H9 (cell line): Measurements from ENCODE around the gene CEP131. TPM values are rescaled to one million over a fixed set of nuclear protein-coding genes. Genes with fewer than 3 reads are reported as not detected.

Experiments used
- DNase-seq: peaks from one replicate; pipeline ENCODE4 v3.0.0-alpha.2; 2017
- H2AFZ ChIP-seq: one replicate; pipeline ENCODE4 v1.6.1; 2013; ENCODE audit warnings: mild to moderate bottlenecking, low read length, control low read depth, moderate library complexity
- H2AK5ac ChIP-seq: 2 replicates; pipeline ENCODE4 v1.6.1; 2013; ENCODE audit warnings: low read length, control low read depth, mixed read lengths; ENCODE audit not compliant: insufficient read length
- H2BK120ac ChIP-seq: one replicate; pipeline ENCODE4 v1.6.1; 2013; ENCODE audit warnings: low read depth, mild to moderate bottlenecking, low read length, control low read depth, inconsistent platforms; ENCODE audit not compliant: poor library complexity, severe bottlenecking
- H2BK12ac ChIP-seq: 2 replicates; pipeline ENCODE4 v1.6.1; 2013; ENCODE audit warnings: low read length, control low read depth, mixed read lengths, low read depth; ENCODE audit not compliant: insufficient read length
- H2BK15ac ChIP-seq: 2 replicates; pipeline ENCODE4 v1.6.1; 2013; ENCODE audit warnings: low read depth, low read length, control low read depth
- H2BK20ac ChIP-seq: one replicate; pipeline ENCODE4 v1.6.1; 2013; ENCODE audit warnings: low read depth, mild to moderate bottlenecking, low read length, control low read depth, inconsistent platforms; ENCODE audit not compliant: poor library complexity, severe bottlenecking
- H2BK5ac ChIP-seq: 2 replicates; pipeline ENCODE4 v1.6.1; 2013; ENCODE audit warnings: low read length, control low read depth, mixed read lengths; ENCODE audit not compliant: insufficient read length
- H3K14ac ChIP-seq: 2 replicates; pipeline ENCODE4 v1.6.1; 2013; ENCODE audit warnings: low read length, control low read depth; ENCODE audit not compliant: insufficient read depth
- H3K18ac ChIP-seq: 2 replicates; pipeline ENCODE4 v1.6.1; 2013; ENCODE audit warnings: low read depth, mild to moderate bottlenecking, mixed read lengths, low read length, control low read depth; ENCODE audit not compliant: insufficient read length
- H3K23ac ChIP-seq: 2 replicates; pipeline ENCODE4 v1.6.1; 2013; ENCODE audit warnings: low read length, control low read depth, mixed read lengths, low read depth; ENCODE audit not compliant: insufficient read length
- H3K23me2 ChIP-seq: 2 replicates; pipeline ENCODE4 v1.6.1; 2013; ENCODE audit warnings: low read depth, mild to moderate bottlenecking, mixed read lengths, low read length, control low read depth; ENCODE audit not compliant: insufficient read length, poor library complexity, severe bottlenecking
- H3K27ac ChIP-seq: 2 replicates; pipeline ENCODE4 v1.5.1; 2013; ENCODE audit warnings: low read length, control low read depth, mixed read lengths, low read depth; ENCODE audit not compliant: insufficient read length
- H3K27me3 ChIP-seq: 2 replicates; pipeline ENCODE4 v1.6.1; 2013; ENCODE audit warnings: low read length, control low read depth, inconsistent platforms; ENCODE audit not compliant: insufficient read depth
- H3K4ac ChIP-seq: 2 replicates; pipeline ENCODE4 v1.6.1; 2013; ENCODE audit warnings: low read depth, mild to moderate bottlenecking, control low read depth, inconsistent platforms, low read length, moderate library complexity
- H3K4me1 ChIP-seq: 2 replicates; pipeline ENCODE4 v1.6.1; 2013; ENCODE audit warnings: low read length, control low read depth, inconsistent platforms; ENCODE audit not compliant: insufficient read depth
- H3K4me2 ChIP-seq: 2 replicates; pipeline ENCODE4 v1.6.1; 2013; ENCODE audit warnings: low read length, control low read depth, mixed read lengths; ENCODE audit not compliant: insufficient read length, insufficient read depth
- H3K56ac ChIP-seq: 2 replicates; pipeline ENCODE4 v1.6.1; 2013; ENCODE audit warnings: low read depth, mild to moderate bottlenecking, mixed read lengths, low read length, control low read depth; ENCODE audit not compliant: insufficient read length
- H3K79me1 ChIP-seq: 2 replicates; pipeline ENCODE4 v1.6.1; 2013; ENCODE audit warnings: low read depth, mild to moderate bottlenecking, moderate library complexity, low read length, control low read depth, inconsistent platforms; ENCODE audit not compliant: insufficient read depth, poor library complexity, severe bottlenecking
- H3K79me2 ChIP-seq: 2 replicates; pipeline ENCODE4 v1.6.1; 2013; ENCODE audit warnings: low read length, control low read depth, inconsistent platforms; ENCODE audit not compliant: insufficient read depth
- H3K9ac ChIP-seq: 2 replicates; pipeline ENCODE4 v1.6.1; 2013; ENCODE audit warnings: low read length, control low read depth, mixed read lengths; ENCODE audit not compliant: insufficient read length; ENCODE audit errors: extremely low read depth
- H3K9me3 ChIP-seq: one replicate; pipeline ENCODE4 v1.6.1; 2013; ENCODE audit warnings: low read depth, low read length, inconsistent platforms; ENCODE audit not compliant: control insufficient read depth
- H3T11ph ChIP-seq: one replicate; pipeline ENCODE4 v1.6.1; 2013; ENCODE audit warnings: mild to moderate bottlenecking, low read length, control low read depth, inconsistent platforms
- H4K20me1 ChIP-seq: one replicate; pipeline ENCODE4 v1.6.1; 2013; ENCODE audit not compliant: control insufficient read depth, insufficient read length, insufficient read depth
- H4K5ac ChIP-seq: 2 replicates; pipeline ENCODE4 v1.6.1; 2013; ENCODE audit warnings: low read depth, mild to moderate bottlenecking, mixed read lengths, low read length, control low read depth; ENCODE audit not compliant: insufficient read length
- H4K8ac ChIP-seq: replicated peaks from 2 replicates; pipeline ENCODE4 v1.6.1; 2013; ENCODE audit warnings: low read length, control low read depth, mixed read lengths, low read depth; ENCODE audit not compliant: insufficient read length
- H4K91ac ChIP-seq: 2 replicates; pipeline ENCODE4 v1.6.1; 2013; ENCODE audit warnings: low read depth, mild to moderate bottlenecking, moderate library complexity, mixed read lengths, low read length, control low read depth; ENCODE audit not compliant: insufficient read length
- H3K27ac Mint-ChIP-seq, 3 experiments: 2 replicates in 2 of 3; 3 replicates in 1 of 3; pipeline ENCODE4 v1.8.0; 2020 to 2021; ENCODE audit warnings: mixed read lengths in 3 of 3, mild to moderate bottlenecking in 1 of 3, moderate library complexity in 1 of 3
- H3K27me3 Mint-ChIP-seq: 2 replicates; pipeline ENCODE4 v1.8.0; 2021; ENCODE audit warnings: low read depth, mild to moderate bottlenecking, moderate library complexity, mixed read lengths
- H3K36me3 Mint-ChIP-seq, 3 experiments: 2 replicates in 2 of 3; 3 replicates in 1 of 3; pipeline ENCODE4 v1.8.0; 2020 to 2021; ENCODE audit warnings: low read depth in 3 of 3, mixed read lengths in 3 of 3; ENCODE audit not compliant: insufficient read depth in 1 of 3
- H3K4me1 Mint-ChIP-seq, 2 experiments: 2 replicates each; pipeline ENCODE4 v1.8.0; 2020; ENCODE audit warnings: mixed read lengths in 2 of 2
- H3K4me3 Mint-ChIP-seq, 2 experiments: 2 replicates in 1 of 2; 3 replicates in 1 of 2; pipeline ENCODE4 v1.8.0; 2020 to 2021; ENCODE audit warnings: mild to moderate bottlenecking in 2 of 2, mixed read lengths in 2 of 2, moderate library complexity in 1 of 2
- H3K9me3 Mint-ChIP-seq, 2 experiments: 2 replicates in 1 of 2; 3 replicates in 1 of 2; pipeline ENCODE4 v1.8.0; 2020; ENCODE audit warnings: mild to moderate bottlenecking in 2 of 2, mixed read lengths in 2 of 2, moderate library complexity in 1 of 2
- CTCF ChIP-seq: fragments of 200-600 bp; sonication (generic); conservative IDR thresholded peaks from 3 replicates; pipeline ENCODE4 v1.8.0; 2021; ENCODE audit warnings: antibody characterized with exemption, mild to moderate bottlenecking
- WGBS: extraction: QIAGEN DNeasy Blood & Tissue Kit; methylation state at CpG from one replicate; pipeline ENCODE4 v1.1.7; 2013; ENCODE audit warnings: missing lambda C conversion rate, low lambda C conversion rate, mixed read lengths; ENCODE audit not compliant: insufficient read length; ENCODE audit errors: extremely low coverage; 5-methylcytosine and 5-hydroxymethylcytosine counted together
- total RNA-seq: library from RNA; stranded (reverse); gene quantifications from 2 replicates; pipeline ENCODE4 v1.2.1, GENCODE V29; 2021

Gene CEP131
- total RNA-seq, 1 experiment from 2014 or later: 16.3 TPM

GRCh38 chr17:81193470-81194224 is 29.1 kb downstream of the CEP131 start:
- no peak overlapping the region for H3T11ph ChIP-seq
- no peaks in the 10 kb centered on the region for H3K23me2 ChIP-seq
- H3K14ac ChIP-seq: no peak overlapping the region
- no peaks in the 10 kb centered on the region for H3K79me2 ChIP-seq
- TF ChIP-seq CTCF: no peak
- H3K4me1 ChIP-seq: no peaks in the 10 kb centered on the region
- no peak overlapping the region for H3K27ac ChIP-seq
- no peaks in the 10 kb centered on the region for H3K27me3 ChIP-seq
- no peak overlapping the region for H2BK120ac ChIP-seq
- no peak overlapping the region for H4K8ac ChIP-seq
- no peak overlapping the region for H4K5ac ChIP-seq
- H3K9ac ChIP-seq: no peak overlapping the region
- no peak overlapping the region for H2AFZ ChIP-seq
- H2BK20ac ChIP-seq: no peak overlapping the region
- no peak overlapping the region for H2BK5ac ChIP-seq
- H3K4me2 ChIP-seq: no peak overlapping the region
- no peak overlapping the region for H2BK12ac ChIP-seq
- H3K23ac ChIP-seq: no peak overlapping the region
- no peaks in the 10 kb centered on the region for H4K20me1 ChIP-seq
- no peaks in the 10 kb centered on the region for H3K9me3 Mint-ChIP-seq
- DNase-seq: no peak
- no peaks in the 10 kb centered on the region for H3K79me1 ChIP-seq
- H3K4me1 Mint-ChIP-seq: no peaks in the 10 kb centered on the region
- H3K18ac ChIP-seq: no peak overlapping the region
- WGBS: no CpG with 5 or more reads among the region's 38 CpGs
- H3K27ac Mint-ChIP-seq: no peak overlapping the region
- H3K4me3 Mint-ChIP-seq: no peak overlapping the region
- no peaks in the 10 kb centered on the region for H3K27me3 Mint-ChIP-seq
- no peak overlapping the region for H3K56ac ChIP-seq
- H2BK15ac ChIP-seq: no peak overlapping the region
- no peak overlapping the region for H2AK5ac ChIP-seq
- H3K9me3 ChIP-seq: no peaks in the 10 kb centered on the region
- H3K4ac ChIP-seq: no peak overlapping the region
- peaks cover 0 to 17% (median 9%) of the 10 kb centered on the region in 3 experiments; a peak in 6 of 7 replicates for H3K36me3 Mint-ChIP-seq
- no peak overlapping the region for H4K91ac ChIP-seq
